ENCODE results near the gene NT5C.

DNA sequence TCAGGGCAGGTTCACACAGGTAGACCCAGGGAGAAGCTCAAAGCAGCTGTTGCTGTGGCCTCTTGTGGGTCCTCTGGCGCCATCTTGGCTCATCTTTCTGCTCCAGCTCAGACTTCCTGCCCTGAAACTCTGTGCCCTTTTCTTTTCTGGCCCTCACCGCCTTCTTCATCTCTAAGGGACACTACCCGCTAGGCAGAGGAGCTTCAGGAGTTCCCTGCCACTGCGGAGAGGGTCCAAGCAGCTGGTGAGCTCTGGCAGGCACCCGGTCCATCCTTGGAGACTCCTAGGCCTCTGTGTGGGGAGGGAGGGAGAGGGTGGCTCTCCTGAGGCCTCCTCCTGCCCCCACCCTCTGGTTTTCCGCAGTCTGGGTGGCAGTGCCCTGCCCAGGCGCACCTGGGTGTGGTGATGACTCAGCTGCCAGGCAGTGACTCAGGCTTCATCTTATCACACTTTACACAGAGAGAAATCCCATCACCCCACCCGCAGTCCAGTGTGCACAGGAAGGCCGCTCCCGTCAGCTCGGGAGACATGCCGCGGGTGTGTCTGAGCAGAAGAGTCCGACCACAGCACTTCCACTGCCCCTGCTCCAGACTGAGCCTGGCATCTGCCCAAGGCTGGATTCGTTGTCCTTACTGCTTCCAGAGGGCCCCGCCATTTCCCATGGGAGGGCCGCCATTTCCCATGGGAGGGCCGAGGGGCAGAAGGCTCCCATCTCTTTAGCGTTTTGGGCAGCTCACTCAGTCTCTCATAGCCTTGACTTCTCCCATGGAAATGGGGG, 7.3 kb downstream of the NT5C start:
- TF ChIP-seq FOXA1 (IDR thresholded peaks at IDR 0.05), result no peak
- TF ChIP-seq L3MBTL2 (conservative IDR thresholded peaks at IDR 0.05), result no peak
- no peak for TF ChIP-seq SP1 (IDR thresholded peaks at IDR 0.05)

Measured in HEK293T (cell line).